ENCODE results near the gene DNAJA3.

DNAJA3 gene

GRCh38 chr16:4382795-4383357 lies 42.8 kb upstream of the DNAJA3 start:
- no peak for DNase-seq (ENCODE audit: low read depth)
- H3K36me3 ChIP-seq (ENCODE audit: control insufficient read depth, insufficient read depth, low read length, severe bottlenecking) = peaks cover 40% of the 10 kb centered on the region
- H3K27me3 ChIP-seq (replicated peaks; ENCODE audit: control insufficient read depth, insufficient read depth, low read length) = no peaks in the 10 kb centered on the region
- peaks cover 50% of the 10 kb centered on the region for H3K4me1 ChIP-seq (ENCODE audit: control insufficient read depth, insufficient read depth, low read length)
- H3K4me3 ChIP-seq (ENCODE audit: low read length) = no peak overlapping the region
- peak overlapping the region; percentile 19 for H3K9ac ChIP-seq (ENCODE audit: low read length)
- H3K9me3 ChIP-seq (ENCODE audit: control insufficient read depth, low read length) = no peaks in the 10 kb centered on the region

- Histone ChIP-seq H3K36me3 (ENCODE audit: control insufficient read depth, insufficient read depth, low read length, severe bottlenecking) (peaks cover 40% of the 10 kb centered on the region), H3K4me3 (ENCODE audit: low read length) (no peak overlapping the region), H3K9ac (ENCODE audit: low read length) (peak overlapping the region; percentile 71), H3K9me3 (ENCODE audit: control insufficient read depth, low read length) (no peaks in the 10 kb centered on the region), H3K27me3 (replicated peaks; ENCODE audit: control insufficient read depth, insufficient read depth, low read length) (no peaks in the 10 kb centered on the region), H3K4me1 (ENCODE audit: control insufficient read depth, insufficient read depth, low read length) (peaks cover 48% of the 10 kb centered on the region)
- DNase-seq (ENCODE audit: low read depth) = no peak
These were observed 41.9 kb upstream of the DNAJA3 start for GRCh38 chr16:4383591-4384444.

DNA sequence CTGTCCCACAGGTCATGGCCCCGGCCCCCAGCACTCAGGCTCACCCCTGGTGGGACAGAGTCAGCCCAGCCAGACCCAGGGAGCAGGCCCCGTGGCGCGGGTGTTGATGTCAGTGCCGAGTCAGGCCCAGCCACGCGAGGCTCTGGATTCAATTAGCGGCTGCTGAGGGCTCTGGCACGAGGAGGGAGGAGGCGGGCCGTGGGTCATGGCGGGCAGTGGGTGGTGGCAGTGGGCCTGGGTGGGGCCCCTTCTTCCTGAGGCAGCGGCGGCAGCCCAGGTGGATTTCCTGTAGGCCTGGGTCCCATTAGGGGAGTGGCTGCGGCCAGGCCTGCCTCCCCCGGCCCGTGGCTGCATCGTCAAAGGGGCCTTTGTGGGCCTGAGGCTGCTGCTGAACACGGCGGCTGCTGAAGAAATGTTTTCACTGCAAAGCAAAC lies 41.1 kb upstream of the DNAJA3 start:
- Histone ChIP-seq H3K4me1 (ENCODE audit: control insufficient read depth, insufficient read depth, low read length) (peaks cover 54% of the 10 kb centered on the region), H3K9ac (ENCODE audit: low read length) (peak overlapping the region; percentile 71), H3K27me3 (replicated peaks; ENCODE audit: control insufficient read depth, insufficient read depth, low read length) (no peaks in the 10 kb centered on the region), H3K9me3 (ENCODE audit: control insufficient read depth, low read length) (no peaks in the 10 kb centered on the region), H3K36me3 (ENCODE audit: control insufficient read depth, insufficient read depth, low read length, severe bottlenecking) (peaks cover 37% of the 10 kb centered on the region), H3K4me3 (ENCODE audit: low read length) (no peak overlapping the region)
- peak; percentile 94 for DNase-seq (ENCODE audit: low read depth)

DNA sequence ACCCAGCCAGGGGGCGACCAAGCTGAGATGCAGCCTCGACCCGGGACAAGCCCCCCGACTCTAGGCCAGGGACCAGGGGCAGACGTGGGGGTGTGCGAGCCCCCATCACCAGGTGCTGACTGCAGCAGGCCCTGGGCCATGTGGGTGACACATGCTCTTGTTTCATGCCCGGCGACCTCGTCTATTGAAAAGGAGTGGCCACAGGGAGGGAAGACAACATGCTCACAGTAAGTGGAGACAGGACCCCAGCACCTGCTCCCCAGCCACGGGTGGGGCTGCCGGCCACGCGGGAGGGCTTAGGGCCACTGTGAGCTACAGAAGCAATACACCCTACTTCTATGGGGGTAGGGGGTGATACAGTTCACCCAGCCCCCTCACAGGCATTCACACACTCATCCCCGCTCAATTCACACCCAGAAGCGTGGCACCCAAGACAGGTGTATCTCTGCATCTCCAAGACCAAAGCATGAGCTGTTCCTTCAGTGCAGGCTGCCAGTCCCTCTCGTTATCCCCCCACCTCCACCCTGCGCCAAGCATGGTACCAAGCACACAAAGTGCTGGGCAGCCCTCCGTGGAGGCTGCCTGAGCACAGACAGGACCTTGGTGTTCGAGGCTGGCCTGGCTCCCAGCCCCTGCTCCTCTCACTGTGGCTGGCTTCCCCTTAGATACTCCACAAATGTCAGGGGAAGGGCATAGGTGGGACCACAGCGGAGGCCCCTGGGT lies 40.4 kb upstream of the DNAJA3 start:
- no peak for DNase-seq (ENCODE audit: low read depth)
- H3K4me3 ChIP-seq (ENCODE audit: low read length) = no peak overlapping the region

GRCh38 chr16:4385789-4386450 lies 39.7 kb upstream of the DNAJA3 start:
- DNase-seq (ENCODE audit: low read depth) = peak; percentile 54
- Histone ChIP-seq H3K4me1 (ENCODE audit: control insufficient read depth, insufficient read depth, low read length) (peaks cover 54% of the 10 kb centered on the region), H3K9me3 (ENCODE audit: control insufficient read depth, low read length) (no peaks in the 10 kb centered on the region), H3K9ac (ENCODE audit: low read length) (peak overlapping the region; percentile 41), H3K4me3 (ENCODE audit: low read length) (no peak overlapping the region), H3K27me3 (replicated peaks; ENCODE audit: control insufficient read depth, insufficient read depth, low read length) (no peaks in the 10 kb centered on the region), H3K36me3 (ENCODE audit: control insufficient read depth, insufficient read depth, low read length, severe bottlenecking) (peaks cover 29% of the 10 kb centered on the region)

More for the DNA sequence above, 40.4 kb upstream of the DNAJA3 start:
- H3K27me3 ChIP-seq (replicated peaks; ENCODE audit: control insufficient read depth, insufficient read depth, low read length) = no peaks in the 10 kb centered on the region
- peaks cover 54% of the 10 kb centered on the region for H3K4me1 ChIP-seq (ENCODE audit: control insufficient read depth, insufficient read depth, low read length)
- H3K36me3 ChIP-seq (ENCODE audit: control insufficient read depth, insufficient read depth, low read length, severe bottlenecking) = peaks cover 36% of the 10 kb centered on the region
- no peaks in the 10 kb centered on the region for H3K9me3 ChIP-seq (ENCODE audit: control insufficient read depth, low read length)
- no peak overlapping the region for H3K9ac ChIP-seq (ENCODE audit: low read length)

DNA sequence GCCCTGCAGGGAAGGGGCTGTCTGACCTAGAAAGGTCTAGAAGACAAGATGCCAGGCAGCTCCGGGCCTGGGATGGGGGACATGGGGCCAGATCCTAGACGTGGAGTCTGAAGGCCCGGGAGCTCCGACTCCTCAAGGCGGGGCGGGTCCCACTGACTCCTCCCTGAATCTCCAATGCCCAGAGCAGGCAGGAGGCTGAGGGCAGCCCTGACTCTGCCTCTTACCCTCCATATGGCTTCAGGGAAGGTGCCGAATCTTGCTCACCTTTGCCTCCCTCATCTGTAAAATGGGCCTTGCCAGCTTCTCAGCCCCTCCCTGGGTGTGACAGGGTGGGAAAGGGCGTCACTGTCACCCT lies 39.2 kb upstream of the DNAJA3 start:
- DNase-seq (ENCODE audit: low read depth) = peak; percentile 72
- Histone ChIP-seq H3K9me3 (ENCODE audit: control insufficient read depth, low read length) (no peaks in the 10 kb centered on the region), H3K4me1 (ENCODE audit: control insufficient read depth, insufficient read depth, low read length) (peaks cover 54% of the 10 kb centered on the region), H3K27me3 (replicated peaks; ENCODE audit: control insufficient read depth, insufficient read depth, low read length) (no peaks in the 10 kb centered on the region), H3K4me3 (ENCODE audit: low read length) (no peak overlapping the region), H3K9ac (ENCODE audit: low read length) (peak overlapping the region; percentile 41), H3K36me3 (ENCODE audit: control insufficient read depth, insufficient read depth, low read length, severe bottlenecking) (peaks cover 25% of the 10 kb centered on the region)

DNA sequence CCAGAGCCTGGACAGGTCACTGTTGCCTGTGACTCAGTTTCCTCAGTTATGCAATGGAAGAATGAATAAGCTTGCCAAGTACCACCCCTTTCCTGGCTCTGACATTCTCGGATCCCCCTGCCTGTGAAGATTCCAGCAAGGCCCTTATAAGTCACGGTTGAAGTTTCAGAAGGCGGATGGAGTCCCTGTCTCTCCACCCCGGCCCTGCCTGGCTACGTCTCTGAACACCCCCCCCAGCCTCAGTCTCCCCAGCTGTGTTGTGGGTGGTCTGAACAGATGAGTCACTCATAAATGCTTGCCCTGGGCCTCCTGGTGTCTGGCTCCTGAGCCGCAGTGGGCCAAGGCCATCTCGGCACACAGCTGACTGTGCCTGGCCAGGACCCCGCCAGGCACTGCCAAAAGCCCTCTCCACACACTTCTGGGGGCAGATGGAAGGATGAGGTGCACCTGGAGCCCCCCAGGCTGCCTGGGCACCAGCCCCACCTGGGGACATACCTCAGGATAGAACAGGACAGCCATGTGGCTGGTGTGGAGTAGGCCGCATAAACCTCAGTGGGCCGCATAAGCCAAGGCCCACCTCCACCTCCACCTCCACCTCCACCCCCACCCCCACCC lies 38.6 kb upstream of the DNAJA3 start:
- peak overlapping the region; percentile 58 for H3K9ac ChIP-seq (ENCODE audit: low read length)
- no peaks in the 10 kb centered on the region for H3K9me3 ChIP-seq (ENCODE audit: control insufficient read depth, low read length)
- peaks cover 18% of the 10 kb centered on the region for H3K36me3 ChIP-seq (ENCODE audit: control insufficient read depth, insufficient read depth, low read length, severe bottlenecking)
- peaks cover 54% of the 10 kb centered on the region for H3K4me1 ChIP-seq (ENCODE audit: control insufficient read depth, insufficient read depth, low read length)
- peak; percentile 42 for DNase-seq (ENCODE audit: low read depth)
- no peaks in the 10 kb centered on the region for H3K27me3 ChIP-seq (replicated peaks; ENCODE audit: control insufficient read depth, insufficient read depth, low read length)
- no peak overlapping the region for H3K4me3 ChIP-seq (ENCODE audit: low read length)

- no peak for DNase-seq (ENCODE audit: low read depth)
- Histone ChIP-seq H3K9me3 (ENCODE audit: control insufficient read depth, low read length) (no peaks in the 10 kb centered on the region), H3K4me1 (ENCODE audit: control insufficient read depth, insufficient read depth, low read length) (peaks cover 61% of the 10 kb centered on the region), H3K27me3 (replicated peaks; ENCODE audit: control insufficient read depth, insufficient read depth, low read length) (no peaks in the 10 kb centered on the region), H3K9ac (ENCODE audit: low read length) (peak overlapping the region; percentile 11), H3K36me3 (ENCODE audit: control insufficient read depth, insufficient read depth, low read length, severe bottlenecking) (peaks cover 11% of the 10 kb centered on the region), H3K4me3 (ENCODE audit: low read length) (no peak overlapping the region)
These were observed 37.9 kb upstream of the DNAJA3 start for GRCh38 chr16:4387781-4388180.

DNA sequence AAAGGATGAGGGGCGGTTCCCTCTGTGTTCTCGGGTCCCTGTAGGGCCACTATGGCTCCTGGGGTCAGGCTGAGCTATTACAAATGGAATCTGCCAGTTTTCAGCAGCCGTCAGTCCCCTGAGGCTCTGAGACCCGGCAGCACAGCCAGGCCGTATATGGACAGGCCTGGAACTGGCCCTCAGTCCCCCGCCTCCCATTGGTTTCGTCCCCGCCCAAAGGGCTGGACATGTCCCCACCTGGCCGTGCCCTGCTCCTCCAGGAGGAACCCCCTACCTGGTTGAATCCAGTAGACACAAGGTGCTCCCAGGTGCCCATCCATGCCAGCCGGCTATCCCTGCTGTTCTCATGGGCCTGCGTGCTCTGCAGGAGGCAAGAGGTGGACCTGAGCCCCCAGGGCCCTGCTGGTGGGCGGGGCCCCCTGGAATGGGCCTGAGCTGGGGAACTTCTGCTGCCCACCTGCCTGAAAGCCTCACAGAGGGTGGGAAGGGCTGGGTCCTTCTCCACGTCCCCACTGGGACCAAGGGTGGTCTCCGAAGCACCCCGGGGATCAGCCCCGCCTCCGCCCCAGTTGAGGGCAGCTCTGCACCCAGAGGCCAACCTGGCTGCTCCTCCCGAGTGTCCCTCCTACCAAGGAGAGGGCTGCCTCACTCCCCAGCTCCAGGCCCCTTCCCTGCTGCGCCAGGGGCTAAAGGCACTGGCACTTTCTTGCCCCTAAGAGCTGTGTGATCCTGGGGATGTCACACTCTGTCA lies 37.2 kb upstream of the DNAJA3 start:
- H3K9ac ChIP-seq (ENCODE audit: low read length) = peak overlapping the region; percentile 39
- H3K27me3 ChIP-seq (replicated peaks; ENCODE audit: control insufficient read depth, insufficient read depth, low read length) = no peaks in the 10 kb centered on the region
- H3K9me3 ChIP-seq (ENCODE audit: control insufficient read depth, low read length) = no peaks in the 10 kb centered on the region
- peak; percentile 46 for DNase-seq (ENCODE audit: low read depth)
- H3K4me1 ChIP-seq (ENCODE audit: control insufficient read depth, insufficient read depth, low read length) = peaks cover 68% of the 10 kb centered on the region
- peaks cover 5% of the 10 kb centered on the region for H3K36me3 ChIP-seq (ENCODE audit: control insufficient read depth, insufficient read depth, low read length, severe bottlenecking)
- H3K4me3 ChIP-seq (ENCODE audit: low read length) = no peak overlapping the region

All from adipocyte (in vitro differentiated cells).